HG03175 (cell line): ENCODE measurements around the gene TP53TG3E.
"Not testable (repeated sequence)": the region's sequence is repeated elsewhere in the genome, so short reads cannot be mapped to it uniquely, and the experiment has no call there.

ENCODE experiments used
- ATAC-seq: cut with Tn5 transposase; IDR thresholded peaks from one replicate; pipeline ENCODE4 v1.9.1; 2021; ENCODE audit warnings: mild to moderate bottlenecking, moderate library complexity; ENCODE audit not compliant: unreplicated experiment

TP53TG3E gene, protein sequence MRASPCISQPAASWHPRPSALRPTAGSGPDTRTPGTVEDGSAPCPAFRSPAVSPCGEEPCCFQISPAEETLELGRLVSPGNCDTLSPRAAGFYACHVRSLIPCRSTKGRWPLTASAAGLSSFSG

DNA sequence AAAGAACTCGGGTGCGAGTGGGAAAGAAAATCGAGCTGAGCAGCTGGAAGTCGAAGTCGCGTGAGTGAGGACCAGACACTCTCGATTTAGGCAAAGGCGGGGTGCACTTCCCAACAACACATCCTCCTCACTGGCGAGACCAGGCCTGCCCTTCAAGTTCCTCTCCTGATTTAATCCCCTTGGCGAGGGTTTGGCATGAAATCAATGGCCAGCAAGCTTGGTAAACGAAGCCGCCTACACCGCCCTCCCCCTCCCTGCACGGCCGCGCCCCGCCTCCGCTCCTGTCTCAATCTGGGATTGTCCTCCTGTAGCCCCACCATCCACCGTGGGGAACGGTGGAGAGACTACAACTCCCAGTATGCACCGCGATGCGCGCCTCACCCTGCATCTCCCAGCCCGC lies at the start of gene TP53TG3E:
TSS of gene TP53TG3E (plus strand) at position 301 of the 400 bp plus-strand sequence. CDS start at position 369, 68 bp downstream.
- ATAC-seq, result not testable (repeated sequence)

DNA sequence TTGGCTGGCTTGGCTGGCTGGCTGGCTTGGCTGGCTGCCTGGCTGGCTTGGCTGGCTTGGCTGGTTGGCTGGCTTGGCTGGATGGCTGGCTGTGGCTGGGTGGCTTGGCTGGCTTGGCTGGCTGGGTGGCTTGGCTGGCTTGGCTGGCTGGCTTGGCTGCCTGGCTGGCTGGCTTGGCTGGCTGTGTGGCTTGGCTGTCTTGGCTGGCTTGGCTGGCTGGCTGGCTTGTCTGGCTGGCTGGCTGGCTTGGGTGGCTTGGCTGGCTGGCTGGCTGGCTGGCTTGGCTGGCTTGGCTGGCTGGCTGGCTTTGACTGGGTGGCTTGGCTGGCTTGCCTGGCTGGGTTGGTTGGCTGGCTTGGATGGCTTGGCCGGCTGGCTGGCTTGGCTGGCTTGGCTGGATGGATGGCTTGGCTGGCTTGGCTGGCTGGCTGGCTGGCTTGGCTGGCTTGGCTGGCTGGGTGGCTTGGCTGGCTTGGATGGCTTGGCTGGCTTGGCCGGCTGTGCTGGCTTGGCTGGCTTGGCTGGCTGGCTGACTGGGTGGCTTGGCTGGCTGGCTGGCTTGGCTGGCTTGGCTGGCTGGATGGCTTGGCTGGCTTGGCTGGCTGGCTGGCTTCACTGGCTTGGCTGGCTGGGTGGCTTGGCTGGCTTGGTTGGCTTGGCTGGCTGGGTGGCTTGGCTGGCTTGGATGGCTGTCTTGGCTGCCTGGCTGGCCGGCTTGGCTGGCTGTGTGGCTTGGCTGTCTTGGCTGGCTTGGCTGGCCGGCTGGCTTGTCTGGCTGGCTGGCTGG lies 32.3 kb downstream of the TP53TG3E start:
- not testable (repeated sequence) for ATAC-seq

DNA sequence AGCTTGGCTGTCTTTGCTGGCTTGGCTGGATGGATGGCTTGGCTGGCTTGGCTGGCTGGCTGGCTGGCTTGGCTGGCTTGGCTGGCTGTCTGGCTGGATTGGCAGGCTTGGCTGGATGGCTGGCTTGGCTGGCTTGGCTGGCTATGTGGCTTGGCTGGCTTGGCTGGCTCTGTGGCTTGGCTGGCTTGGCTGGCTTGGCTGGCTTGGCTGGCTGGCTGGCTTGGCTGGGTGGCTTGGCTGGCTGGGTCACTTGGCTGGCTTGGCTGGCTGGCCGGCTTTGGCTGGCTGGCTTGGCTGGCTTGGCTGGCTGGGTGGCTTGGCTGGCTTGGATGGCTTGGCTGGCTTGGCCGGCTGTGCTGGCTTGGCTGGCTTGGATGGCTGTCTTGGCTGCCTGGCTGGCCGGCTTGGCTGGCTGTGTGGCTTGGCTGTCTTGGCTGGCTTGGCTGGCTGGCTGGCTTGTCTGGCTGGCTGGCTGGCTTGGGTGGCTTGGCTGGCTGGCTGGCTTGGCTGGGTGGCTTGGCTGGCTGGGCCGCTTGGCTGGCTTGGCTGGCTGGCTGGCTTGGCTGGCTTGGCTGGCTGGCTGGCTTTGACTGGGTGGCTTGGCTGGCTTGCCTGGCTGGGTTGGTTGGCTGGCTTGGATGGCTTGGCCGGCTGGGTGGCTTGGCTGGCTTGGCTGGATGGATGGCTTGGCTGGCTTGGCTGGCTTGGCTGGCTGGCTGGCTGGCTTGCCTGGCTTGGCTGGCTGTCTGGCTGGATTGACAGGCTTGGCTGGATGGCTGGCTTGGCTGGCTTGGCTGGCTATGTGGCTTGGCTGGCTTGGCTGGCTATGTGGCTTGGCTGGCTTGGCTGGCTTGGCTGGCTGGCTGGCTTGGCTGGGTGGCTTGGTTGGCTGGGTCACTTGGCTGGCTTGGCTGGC lies 33.8 kb downstream of the TP53TG3E start:
- ATAC-seq, result not testable (repeated sequence)

GRCh38 chr16:33338543-33338951 lies 34.4 kb downstream of the TP53TG3E start:
- ATAC-seq, result not testable (repeated sequence)

- ATAC-seq, result not testable (repeated sequence)
Observed at GRCh38 chr16:33339093-33340061, 35.3 kb downstream of the TP53TG3E start.
